Right cardiac atrium (tissue), 5 donors: ENCODE measurements around the gene RPL13. TPM values are rescaled to one million over a fixed set of nuclear protein-coding genes. Genes with fewer than 3 reads are reported as not detected.

ENCODE experiments used
- ATAC-seq, 2 donors: fragments of 200-7000 bp; cut with Tn5 transposase; one replicate each; pipeline versions ENCODE4 v1.8.0 to v1.9.1; 2020; ENCODE audit warnings: moderate library complexity in 2 of 2, mild to moderate bottlenecking in 1 of 2
- DNase-seq, 3 donors: peaks; one replicate each; pipeline ENCODE4 v3.0.0-alpha.2; 2020
- H3K27ac ChIP-seq: one replicate; pipeline ENCODE4 v1.5.1; 2013; ENCODE audit warnings: mild to moderate bottlenecking, low read length, control low read depth, moderate library complexity
- H3K27me3 ChIP-seq: one replicate; pipeline ENCODE4 v1.6.1; 2013; ENCODE audit not compliant: control insufficient read depth, insufficient read depth
- H3K4me1 ChIP-seq: one replicate; pipeline ENCODE4 v1.6.1; 2013; ENCODE audit warnings: low read length; ENCODE audit not compliant: control insufficient read depth, insufficient read depth
- H3K4me3 ChIP-seq: one replicate; pipeline ENCODE4 v1.5.1; 2013; ENCODE audit warnings: low read length, control low read depth
- H3K9me3 ChIP-seq: one replicate; pipeline ENCODE4 v1.6.1; 2013; ENCODE audit warnings: low read length; ENCODE audit not compliant: control insufficient read depth
- WGBS: extraction: QIAGEN DNeasy Blood & Tissue Kit; methylation state at CpG from one replicate; pipeline ENCODE4 v1.1.7; 2013; 5-methylcytosine and 5-hydroxymethylcytosine counted together
- intact Hi-C, 4 donors: fragments of 100-400 bp; cut with DNase I; formaldehyde crosslinking; loops; one replicate each; pipeline versions ENCODE4 v1.11.0 to v1.14.0; 2022 to 2023
- long read RNA-seq, 4 donors: library from polyadenylated mRNA; unstranded; transcript quantifications; one replicate each; pipeline ENCODE4 v2.0.0, GENCODE V29; 2020 to 2021
- polyA plus RNA-seq: library from polyadenylated mRNA; stranded (reverse); fragments of 200-250 nt; gene quantifications from one replicate; pipeline ENCODE4 v1.2.3, GENCODE V29; 2013
- total RNA-seq, 4 donors: library from RNA; stranded (reverse); fragmentation: NEBNext Ultra II Directional; extraction: Animal tissue kit (Norgen Biotek cat#: 25700); gene quantifications; one replicate each; pipeline ENCODE4 v1.2.1, GENCODE V29; 2021
- donor health status: healthy with polysubstance abuse.
- donor health status: DM: no; HTN: yes; CAD: no.
- donor health status: DM: no; HTN: no; CAD: no.
- donor health status: DM: no; HTN: yes; CAD: no; lungs with severe emphysema.
- donor health status: DM: yes; HTN: yes; CAD: no.

The RPL13 gene
- 1,000 to 10,000 TPM; 1,148 to 1,505 (median 1,262) TPM for total RNA-seq
- polyA plus RNA-seq = 3,185 TPM
- long read RNA-seq, donor 1, full-length matches to known transcripts = 768 of 787 reads
- long read RNA-seq, donor 1, partial matches to known transcripts = 9 of 787 reads
- long read RNA-seq, donor 1, other reads (novel, unspliced or antisense) = 10 of 787 reads
- long read RNA-seq, donor 2, full-length matches to known transcripts = 657 of 681 reads
- long read RNA-seq, donor 2, partial matches to known transcripts = 12 of 681 reads
- long read RNA-seq, donor 2, other reads (novel, unspliced or antisense) = 12 of 681 reads
- long read RNA-seq, donor 3, full-length matches to known transcripts = 289 of 319 reads
- long read RNA-seq, donor 3, partial matches to known transcripts = 20 of 319 reads
- long read RNA-seq, donor 3, other reads (novel, unspliced or antisense) = 10 of 319 reads
- long read RNA-seq, donor 4, full-length matches to known transcripts = 437 of 446 reads
- long read RNA-seq, donor 4, partial matches to known transcripts = 4 of 446 reads
- long read RNA-seq, donor 4, other reads (novel, unspliced or antisense) = 5 of 446 reads

- under 1% methylated on average over 87 of the region's 87 CpGs for WGBS
- peaks cover 3% of the 10 kb centered on the region for H3K4me1 ChIP-seq
- intact Hi-C loops = no loop called here
These were observed at the start of gene RPL13 for GRCh38 chr16:89560378-89561141. RPL13 (plus strand) TSS chr16:89560682; CDS start chr16:89560960, 278 bp downstream.

GRCh38 chr16:89511374-89511773, 49.1 kb upstream of the RPL13 start:
- WGBS = 60% methylated on average over 8 of the region's 8 CpGs
- intact Hi-C loops = no loop called here
- DNase-seq (no peak), ATAC-seq (no peak)
- Histone ChIP-seq H3K4me3 (no peak overlapping the region), H3K4me1 (peaks cover 3% of the 10 kb centered on the region), H3K9me3 (no peaks in the 10 kb centered on the region), H3K27ac (no peak overlapping the region), H3K27me3 (no peaks in the 10 kb centered on the region)

More at GRCh38 chr16:89560378-89561141, at the start of gene RPL13:
- ATAC-seq = peak; percentile 94 to 95
- no peaks in the 10 kb centered on the region for H3K9me3 ChIP-seq
- H3K4me3 ChIP-seq = peak within 1 kb of the TSS; percentile 96
- peak; percentile 96 to 98 (median 97) for DNase-seq
- H3K27ac ChIP-seq = peak within 1 kb of the TSS; percentile 100
- no peaks in the 10 kb centered on the region for H3K27me3 ChIP-seq

GRCh38 chr16:89512453-89512852, 48.0 kb upstream of the RPL13 start:
- ATAC-seq (no peak), DNase-seq (no peak)
- intact Hi-C loops = no loop called here
- Histone ChIP-seq H3K9me3 (no peaks in the 10 kb centered on the region), H3K4me1 (no peaks in the 10 kb centered on the region), H3K27ac (no peak overlapping the region), H3K27me3 (no peaks in the 10 kb centered on the region), H3K4me3 (no peak overlapping the region)
- 95% methylated on average over 9 of the region's 9 CpGs for WGBS

GRCh38 chr16:89517128-89517527, 43.4 kb upstream of the RPL13 start:
- no peak for ATAC-seq
- intact Hi-C loops = no loop called here

GRCh38 chr16:89519881-89520280, 40.6 kb upstream of the RPL13 start:
- intact Hi-C loops = no loop called here
- DNase-seq (no peak), ATAC-seq (no peak)
- Histone ChIP-seq H3K9me3 (no peaks in the 10 kb centered on the region), H3K4me1 (no peaks in the 10 kb centered on the region), H3K4me3 (no peak overlapping the region), H3K27ac (no peak overlapping the region), H3K27me3 (no peaks in the 10 kb centered on the region)
- 84% methylated on average over 15 of the region's 15 CpGs for WGBS

More at GRCh38 chr16:89517128-89517527, 43.4 kb upstream of the RPL13 start:
- peak in 1 of 3 donors; percentile 12 for DNase-seq
- WGBS = 81% methylated on average over 9 of the region's 9 CpGs
- Histone ChIP-seq H3K4me3 (no peak overlapping the region), H3K9me3 (no peaks in the 10 kb centered on the region), H3K27me3 (no peaks in the 10 kb centered on the region), H3K4me1 (no peaks in the 10 kb centered on the region), H3K27ac (no peak overlapping the region)

GRCh38 chr16:89522287-89522686, 38.2 kb upstream of the RPL13 start:
- Histone ChIP-seq H3K27me3 (no peaks in the 10 kb centered on the region), H3K4me3 (no peak overlapping the region), H3K9me3 (no peaks in the 10 kb centered on the region), H3K4me1 (no peaks in the 10 kb centered on the region), H3K27ac (no peak overlapping the region)
- WGBS = 93% methylated on average over 31 of the region's 31 CpGs
- no peak for DNase-seq
- intact Hi-C loops = no loop called here
- ATAC-seq = no peak

- intact Hi-C loops = no loop called here
- H3K27ac ChIP-seq = peak overlapping the region; percentile 32
- peak; percentile 28 to 59 for ATAC-seq
- H3K27me3 ChIP-seq = no peaks in the 10 kb centered on the region
- no peaks in the 10 kb centered on the region for H3K9me3 ChIP-seq
- no peak overlapping the region for H3K4me3 ChIP-seq
- WGBS = 74% methylated on average over 32 of the region's 32 CpGs
- no peaks in the 10 kb centered on the region for H3K4me1 ChIP-seq
- DNase-seq = no peak
These were observed 36.7 kb upstream of the RPL13 start for GRCh38 chr16:89523680-89524344.

GRCh38 chr16:89525146-89525913, 35.2 kb upstream of the RPL13 start:
- H3K27me3 ChIP-seq = no peaks in the 10 kb centered on the region
- ATAC-seq = peak; percentile 10 to 40
- intact Hi-C loops = no loop called here
- DNase-seq = no peak
- H3K27ac ChIP-seq = peak overlapping the region; percentile 9
- no peaks in the 10 kb centered on the region for H3K4me1 ChIP-seq
- H3K4me3 ChIP-seq = no peak overlapping the region
- 62% methylated on average over 20 of the region's 20 CpGs for WGBS
- no peaks in the 10 kb centered on the region for H3K9me3 ChIP-seq

GRCh38 chr16:89529097-89529496, 31.4 kb upstream of the RPL13 start:
- ATAC-seq = no peak
- DNase-seq = no peak
- Histone ChIP-seq H3K9me3 (no peaks in the 10 kb centered on the region), H3K27me3 (no peaks in the 10 kb centered on the region), H3K4me1 (no peaks in the 10 kb centered on the region), H3K4me3 (no peak overlapping the region), H3K27ac (no peak overlapping the region)
- 87% methylated on average over 16 of the region's 16 CpGs for WGBS
- intact Hi-C loops = no loop called here
